GM12892 (cell line): ENCODE measurements around the gene ZNF521.

ENCODE experiments used
- DNase-seq: peaks from one replicate; pipeline ENCODE4 v3.0.0; 2011; ENCODE audit not compliant: insufficient read length
- FAIRE-seq: peaks from 2 replicates; lab custom pipeline; 2011; peaks lifted over from hg19 to GRCh38; lab: Jason Lieb, UNC
- POLR2A ChIP-seq: IDR thresholded peaks from 2 replicates; pipeline ENCODE4 v1.6.1; 2011; ENCODE audit warnings: low read depth, low read length, control low read depth
- POLR2AphosphoS5 ChIP-seq: IDR thresholded peaks from 2 replicates; pipeline ENCODE4 v1.6.1; 2011; ENCODE audit warnings: low read depth, low read length, control low read depth
- TAF1 ChIP-seq: IDR thresholded peaks from 2 replicates; pipeline ENCODE4 v1.6.1; 2011; ENCODE audit warnings: low read depth, mild to moderate bottlenecking, control low read depth, low read length, borderline replicate concordance

The ZNF521 gene

DNA sequence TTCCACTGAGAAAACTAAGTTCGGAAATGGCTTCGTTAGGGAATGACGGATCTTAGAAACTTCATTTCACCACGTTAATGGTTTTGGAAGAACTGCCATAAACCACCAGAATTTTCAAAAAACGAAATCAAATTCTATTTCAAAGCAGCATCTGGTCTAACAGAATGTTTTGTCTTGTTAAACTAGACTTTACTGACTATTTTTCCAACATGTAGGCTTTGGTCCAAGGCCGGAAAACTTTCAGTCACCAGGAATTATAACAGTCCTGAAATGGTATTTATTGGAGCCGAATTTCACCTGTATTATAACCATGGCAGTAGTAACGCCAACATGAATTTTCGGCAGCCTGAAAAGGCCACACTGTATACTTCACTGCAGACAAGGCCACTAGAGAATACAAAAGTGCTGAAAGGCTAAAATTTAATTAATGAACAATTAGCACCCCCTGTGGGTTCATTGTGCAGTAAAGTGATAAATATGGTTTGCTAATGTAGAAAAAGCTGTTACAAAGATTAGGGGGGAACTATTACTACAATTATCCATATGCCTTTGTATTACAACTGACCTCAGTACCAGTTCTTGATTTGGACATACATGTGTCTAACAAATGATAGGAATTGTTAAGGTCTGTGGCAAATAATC, 116.4 kb downstream of the ZNF521 start:
- DNase-seq (no peak), FAIRE-seq (no peak)
- no peak for TF ChIP-seq POLR2A
- no peak for TF ChIP-seq POLR2AphosphoS5
- no peak for TF ChIP-seq TAF1

GRCh38 chr18:25234740-25235345, 117.1 kb downstream of the ZNF521 start:
- FAIRE-seq (no peak), DNase-seq (no peak)
- TF ChIP-seq TAF1: no peak
- no peak for TF ChIP-seq POLR2AphosphoS5
- TF ChIP-seq POLR2A: no peak

- FAIRE-seq (no peak), DNase-seq (no peak)
- TF ChIP-seq POLR2A: no peak
- TF ChIP-seq POLR2AphosphoS5: no peak
- no peak for TF ChIP-seq TAF1
Observed at GRCh38 chr18:25234322-25234639, 117.7 kb downstream of the ZNF521 start.

DNA sequence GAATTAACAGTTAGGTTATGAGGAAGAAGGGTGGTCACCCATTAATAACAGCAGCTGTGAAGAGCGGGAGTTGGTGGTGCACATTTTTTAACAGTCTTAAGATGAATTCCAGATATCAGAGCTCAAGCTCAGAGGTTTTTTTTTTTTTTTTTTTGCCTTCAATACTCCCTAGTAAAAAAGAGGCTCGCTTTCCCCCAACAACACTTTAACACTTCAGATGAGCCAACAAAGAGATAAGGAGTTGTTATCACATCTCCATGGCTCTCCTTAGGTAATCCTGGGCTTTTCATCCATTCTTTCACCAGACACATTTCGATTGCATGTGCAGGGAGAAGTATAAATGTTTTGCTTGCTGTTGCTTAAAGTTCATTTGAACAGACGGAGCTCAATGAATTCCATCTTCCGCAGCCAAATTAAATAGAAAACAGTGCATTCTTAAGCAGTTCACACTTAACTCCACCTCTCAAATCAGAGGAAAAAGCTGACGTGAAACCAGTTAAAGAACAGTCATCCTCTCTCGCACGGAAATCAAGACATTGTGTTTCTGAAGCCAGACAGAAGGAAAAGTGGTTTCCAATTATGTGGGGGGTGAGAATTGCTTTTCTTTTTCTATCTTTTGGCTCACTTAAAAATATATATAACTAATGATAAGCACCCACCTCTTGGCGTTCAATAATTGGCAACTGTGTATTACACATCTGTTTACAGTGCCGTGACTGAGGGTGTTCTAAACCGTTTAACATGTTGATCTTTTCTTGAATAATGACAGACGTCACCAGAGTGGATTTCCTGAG, 118.2 kb downstream of the ZNF521 start:
- TF ChIP-seq POLR2A (no peak), TAF1 (no peak), POLR2AphosphoS5 (no peak)
- DNase-seq: no peak

DNA sequence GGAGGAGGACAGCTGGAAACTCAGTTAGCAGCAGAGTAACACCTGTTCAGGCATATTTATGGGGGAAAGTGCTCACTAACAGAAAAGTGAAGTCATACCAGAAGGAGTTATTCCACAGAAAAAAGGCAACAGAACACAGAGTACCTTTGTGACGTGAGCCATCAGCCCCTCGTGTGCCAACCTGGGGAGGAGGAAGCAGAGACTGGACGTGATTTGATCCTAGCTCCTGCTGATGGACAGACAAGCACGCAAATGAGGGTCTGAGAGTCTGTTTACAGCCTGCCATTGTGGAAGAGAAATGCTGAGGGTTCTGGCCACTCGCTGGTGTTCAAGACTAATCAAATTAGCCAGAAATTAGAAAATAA, 120.7 kb downstream of the ZNF521 start:
- TF ChIP-seq POLR2AphosphoS5: no peak
- TF ChIP-seq POLR2A: no peak
- TF ChIP-seq TAF1: no peak
- DNase-seq (no peak), FAIRE-seq (no peak)

More for the DNA sequence above, 118.2 kb downstream of the ZNF521 start:
- FAIRE-seq: no peak

DNA sequence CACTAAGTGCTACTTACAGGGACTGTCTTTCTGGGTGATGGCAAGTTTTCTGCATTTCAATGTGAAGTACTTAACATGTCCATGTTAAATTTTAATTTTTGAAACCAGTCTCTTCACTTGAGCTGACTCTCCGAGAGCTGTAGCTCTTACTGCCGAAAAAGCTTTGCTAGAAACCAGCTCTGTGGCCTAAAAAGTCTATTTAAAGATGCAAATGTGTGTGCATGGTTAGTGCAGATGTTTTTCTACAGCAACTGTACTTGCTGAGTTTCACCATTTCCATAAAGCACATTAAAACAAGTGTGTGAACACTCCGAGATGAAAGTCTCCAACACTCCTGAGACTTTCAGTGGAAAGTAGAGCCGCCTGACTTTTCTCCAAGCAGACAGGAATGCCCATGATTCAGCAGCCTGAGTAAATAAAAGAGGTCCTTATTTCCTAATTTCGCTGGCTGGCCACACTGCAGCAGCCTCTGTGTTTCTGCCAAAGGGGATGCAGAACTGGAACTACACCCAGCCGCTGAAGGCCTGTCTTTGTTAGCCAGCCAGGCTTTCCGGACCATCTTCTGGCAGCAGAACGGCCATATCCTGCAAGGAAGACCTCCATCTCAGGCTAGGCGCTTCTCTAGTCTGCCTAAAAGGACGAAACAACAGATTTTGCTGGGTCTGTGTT, 121.2 kb downstream of the ZNF521 start:
- FAIRE-seq (no peak), DNase-seq (no peak)
- TF ChIP-seq POLR2AphosphoS5 (no peak), POLR2A (no peak), TAF1 (no peak)

- DNase-seq (no peak), FAIRE-seq (no peak)
Observed at GRCh38 chr18:25229920-25230319, 122.0 kb downstream of the ZNF521 start.

DNA sequence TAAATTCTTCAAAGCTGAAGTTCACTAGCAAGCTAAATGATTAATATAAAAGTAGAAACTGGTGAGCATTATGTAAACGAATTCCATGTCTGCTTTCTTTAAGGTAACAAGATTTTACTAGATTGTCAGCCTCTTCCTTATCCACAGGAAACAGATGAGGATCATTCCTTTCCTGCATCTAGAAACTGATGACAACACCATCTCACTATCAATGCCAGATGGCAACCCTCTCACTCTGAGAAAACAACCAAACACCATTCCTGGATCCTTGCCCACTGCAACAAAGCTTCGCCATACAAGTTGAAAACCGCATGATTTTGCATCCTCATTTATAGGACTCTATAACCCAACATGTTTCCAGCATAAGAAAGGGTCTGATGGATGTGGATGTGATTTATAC, 122.9 kb downstream of the ZNF521 start:
- no peak for TF ChIP-seq POLR2A
- no peak for TF ChIP-seq TAF1
- TF ChIP-seq POLR2AphosphoS5: no peak
- FAIRE-seq (peak; percentile 9), DNase-seq (no peak)

More at GRCh38 chr18:25229920-25230319, 122.0 kb downstream of the ZNF521 start:
- no peak for TF ChIP-seq POLR2AphosphoS5
- no peak for TF ChIP-seq TAF1
- no peak for TF ChIP-seq POLR2A

- DNase-seq (no peak), FAIRE-seq (no peak)
- TF ChIP-seq TAF1 (no peak), POLR2A (no peak), POLR2AphosphoS5 (no peak)
Observed at GRCh38 chr18:25228410-25228809, 123.6 kb downstream of the ZNF521 start.

DNA sequence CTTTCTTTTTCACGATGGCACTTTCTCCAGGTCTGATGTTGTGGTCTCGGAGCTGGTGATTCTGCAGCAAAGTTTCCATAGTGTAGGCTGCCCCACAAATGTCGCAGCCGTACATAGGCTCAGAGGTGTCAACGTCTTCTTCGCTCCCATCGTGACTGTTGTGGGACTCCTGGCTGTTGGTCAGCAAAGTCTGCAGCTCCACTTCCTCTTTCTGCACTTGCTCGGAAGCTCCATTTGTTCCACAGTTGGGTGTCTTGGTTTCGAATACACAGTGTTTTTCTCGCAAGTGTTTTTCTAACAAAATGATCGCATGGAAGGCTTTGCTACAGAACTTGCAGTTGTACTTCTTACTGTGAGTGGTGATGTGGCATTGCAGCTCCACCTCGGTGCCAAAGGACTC, 126.8 kb downstream of the ZNF521 start:
- no peak for DNase-seq
- TF ChIP-seq TAF1 (no peak), POLR2A (no peak), POLR2AphosphoS5 (no peak)
- FAIRE-seq: no peak

GRCh38 chr18:25223899-25224886, 127.8 kb downstream of the ZNF521 start:
- no peak for DNase-seq
- no peak for TF ChIP-seq TAF1
- TF ChIP-seq POLR2A: no peak
- TF ChIP-seq POLR2AphosphoS5: no peak
- FAIRE-seq: no peak
